ENCODE data around the gene IGSF21.
A peak's percentile ranks its signal among the peaks of the same experiment; 100 is the strongest.

IGSF21 gene

DNA sequence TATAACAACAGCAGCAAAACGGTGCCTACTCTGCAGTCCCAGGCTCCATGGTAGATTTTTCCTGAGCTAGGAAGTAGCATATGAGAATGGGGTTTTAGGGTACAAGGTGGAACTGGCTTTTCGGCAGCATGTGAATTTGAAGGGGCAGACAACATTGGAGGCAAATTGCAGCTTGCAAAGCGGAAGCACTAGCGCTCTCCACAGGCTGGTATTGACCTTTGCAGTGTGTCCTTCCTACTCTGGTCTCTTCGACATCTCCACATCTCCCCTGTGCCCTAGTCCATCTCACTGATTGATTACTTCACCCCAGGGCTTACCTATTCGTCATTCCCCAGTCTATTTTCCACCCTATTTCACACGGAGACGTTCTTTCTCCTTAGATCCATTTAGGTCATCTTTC lies 13.0 kb downstream of the IGSF21 start:
- DNase-seq: no peak

DNA sequence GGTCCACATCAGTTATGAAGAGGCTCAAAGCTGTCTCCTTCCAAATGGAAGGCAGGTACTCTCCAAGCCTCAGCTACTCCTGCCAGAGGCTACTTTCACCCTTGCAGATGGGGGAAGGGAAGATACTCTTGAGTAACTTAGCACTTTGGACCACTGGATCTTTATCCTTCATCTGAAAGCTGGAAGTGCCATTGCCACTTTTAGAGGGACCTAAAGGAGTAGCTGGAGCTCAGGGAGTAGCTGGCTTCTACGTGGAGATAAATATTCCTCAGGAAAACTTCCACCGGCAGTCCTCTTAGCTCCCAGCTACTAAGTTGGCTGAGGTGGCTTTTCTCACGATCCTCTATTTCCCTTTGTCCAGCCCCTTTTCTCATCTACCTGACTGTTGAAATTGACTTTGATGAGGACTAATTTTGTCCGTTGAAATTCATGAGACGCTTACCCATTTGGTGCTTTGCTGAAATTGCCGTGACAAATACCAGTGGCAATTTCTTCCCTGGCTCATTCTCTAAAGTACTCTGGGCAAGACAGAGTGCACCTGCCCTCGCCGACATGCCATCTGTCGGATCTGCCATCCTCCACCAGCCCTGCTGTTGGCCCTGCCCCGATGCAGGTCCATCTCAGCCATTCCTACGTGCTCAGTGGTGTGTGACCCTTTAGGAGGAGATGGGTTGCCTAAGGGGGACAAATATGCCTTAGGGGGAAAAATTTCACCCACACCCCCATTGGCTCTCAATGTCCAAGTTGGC lies 13.6 kb downstream of the IGSF21 start:
- no peak for DNase-seq

DNA sequence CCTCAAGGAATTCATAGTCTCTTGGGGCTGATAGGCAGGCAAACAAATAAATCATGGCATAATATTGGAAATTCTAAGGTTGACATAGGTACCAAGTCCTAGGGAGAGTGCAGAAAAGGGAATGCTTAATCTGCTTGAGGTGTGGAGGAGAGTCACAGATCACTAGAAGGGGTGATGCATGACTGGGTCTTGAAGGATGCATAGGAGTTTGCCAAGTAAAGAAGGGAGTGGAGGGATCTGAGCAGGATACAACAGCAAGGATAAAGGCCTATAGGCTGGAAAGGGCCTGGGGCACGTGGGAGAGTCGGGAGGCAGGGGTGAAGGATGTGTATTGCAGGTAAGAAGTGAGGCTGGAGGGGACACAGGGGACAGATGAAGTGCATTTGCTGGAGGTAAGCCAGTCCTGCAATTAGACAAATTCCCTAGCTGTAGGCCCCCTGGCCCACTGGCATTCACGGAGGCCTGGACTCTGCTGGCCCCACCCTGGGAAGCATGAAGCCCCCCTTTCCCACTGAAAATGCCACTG lies 15.9 kb downstream of the IGSF21 start:
- no peak for DNase-seq

DNA sequence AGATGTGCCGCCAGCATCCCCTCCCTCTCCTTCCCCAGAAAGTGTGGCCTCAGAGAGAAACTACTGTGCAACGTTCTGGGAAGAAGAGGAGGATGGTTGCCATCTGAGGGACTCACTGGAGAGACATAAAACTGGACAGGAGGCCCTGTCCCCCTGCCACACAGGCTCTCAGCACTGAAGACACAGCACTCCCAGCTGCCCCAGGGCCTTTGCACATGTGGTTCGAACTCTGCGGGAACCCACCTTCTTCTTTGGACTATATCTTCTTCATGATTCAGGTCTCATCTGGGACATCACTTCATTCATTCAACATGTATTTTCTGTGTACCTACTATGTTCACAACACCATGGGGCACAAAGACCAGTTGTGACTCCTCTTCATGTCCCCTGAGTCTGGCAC lies 17.4 kb downstream of the IGSF21 start:
- DNase-seq: no peak

DNA sequence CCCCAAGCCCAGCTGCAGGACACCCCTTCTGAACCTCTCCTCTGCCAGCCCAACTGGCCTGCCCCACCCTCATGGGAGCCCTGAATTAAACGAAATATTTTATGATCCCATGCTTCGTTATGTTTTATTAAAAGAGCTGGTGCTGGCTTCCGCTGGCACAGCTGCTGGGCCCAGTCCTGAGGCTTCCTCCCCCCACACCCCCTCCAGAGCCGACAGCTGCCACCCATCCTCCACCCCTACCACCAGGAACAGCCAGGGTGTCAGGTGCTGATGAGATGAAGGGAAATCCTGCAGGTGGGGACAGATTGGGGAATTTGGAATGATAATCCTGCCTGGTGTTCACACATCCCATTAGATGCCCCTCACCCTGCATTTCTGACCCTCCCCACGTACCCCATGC lies 19.0 kb downstream of the IGSF21 start:
- peak; percentile 26 for DNase-seq

DNA sequence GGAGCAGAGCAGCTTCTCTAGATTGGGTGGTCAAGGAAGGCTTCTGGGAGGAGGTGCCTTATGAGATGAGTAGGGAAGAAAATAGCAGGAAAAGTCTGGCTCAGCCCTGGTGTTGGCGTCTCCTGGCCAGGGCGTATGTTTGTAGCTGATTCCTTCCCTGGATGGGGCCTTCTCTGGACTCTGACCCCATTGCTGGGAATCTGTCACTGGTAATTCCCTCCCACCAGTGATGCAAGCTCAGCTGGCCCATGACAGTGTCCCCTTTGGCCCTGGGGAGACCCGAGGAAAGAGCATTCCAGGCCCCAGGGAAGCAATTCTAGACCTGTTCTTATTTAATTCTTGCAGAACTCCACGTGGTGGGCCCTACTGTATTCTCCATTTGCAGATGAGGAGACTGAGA lies 20.7 kb downstream of the IGSF21 start:
- no peak for DNase-seq

DNA sequence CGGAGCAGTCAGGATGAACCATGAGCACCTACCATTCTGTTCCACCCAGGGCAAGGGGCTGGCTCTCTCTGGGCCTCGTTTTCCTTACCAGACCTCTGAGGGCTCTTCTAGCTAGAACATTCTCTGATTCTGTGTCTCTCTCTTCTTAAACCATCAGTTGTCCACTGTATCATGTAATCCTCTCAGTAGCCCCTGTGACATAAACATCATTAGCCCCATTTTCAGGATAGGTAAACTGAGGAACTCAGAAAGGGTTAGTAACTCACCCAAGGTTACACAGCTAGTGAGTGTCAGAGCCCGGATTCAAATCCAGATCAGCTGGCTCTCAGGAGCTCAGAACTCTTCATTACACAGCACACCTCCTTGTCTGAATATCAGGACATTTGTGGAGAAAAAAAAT lies 22.8 kb downstream of the IGSF21 start:
- DNase-seq: no peak

DNA sequence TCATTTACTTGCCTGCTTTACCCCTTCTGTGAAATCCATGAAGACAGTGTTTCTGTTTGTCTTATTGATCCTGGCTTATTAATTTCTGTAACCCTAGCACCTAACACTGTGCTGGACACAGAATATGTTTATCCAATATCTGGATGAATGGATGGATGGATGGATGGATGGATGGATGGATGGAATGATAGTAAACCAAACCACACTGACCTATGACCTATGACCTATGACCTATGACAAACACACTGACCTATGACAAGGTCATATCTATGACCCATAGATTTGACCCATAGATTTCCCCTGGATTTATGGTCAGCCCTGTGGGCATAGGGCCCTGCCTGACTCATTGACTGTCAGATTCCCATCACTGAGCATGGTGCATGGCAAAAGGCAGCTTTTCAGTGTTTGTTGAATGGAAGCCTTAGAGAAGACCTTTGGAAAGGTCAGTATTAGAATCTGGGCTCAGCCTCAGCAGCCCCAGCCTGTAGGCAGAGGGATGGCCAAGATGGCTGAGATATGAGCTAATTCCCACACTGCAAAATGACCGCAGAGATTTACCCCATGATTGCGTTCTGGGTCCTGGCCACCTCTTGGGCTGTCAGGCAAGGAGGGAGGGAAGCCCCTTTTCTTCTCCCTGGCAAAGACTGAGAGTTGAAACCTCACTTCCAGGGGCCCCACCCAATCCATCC lies 24.6 kb downstream of the IGSF21 start:
- no peak for DNase-seq

DNA sequence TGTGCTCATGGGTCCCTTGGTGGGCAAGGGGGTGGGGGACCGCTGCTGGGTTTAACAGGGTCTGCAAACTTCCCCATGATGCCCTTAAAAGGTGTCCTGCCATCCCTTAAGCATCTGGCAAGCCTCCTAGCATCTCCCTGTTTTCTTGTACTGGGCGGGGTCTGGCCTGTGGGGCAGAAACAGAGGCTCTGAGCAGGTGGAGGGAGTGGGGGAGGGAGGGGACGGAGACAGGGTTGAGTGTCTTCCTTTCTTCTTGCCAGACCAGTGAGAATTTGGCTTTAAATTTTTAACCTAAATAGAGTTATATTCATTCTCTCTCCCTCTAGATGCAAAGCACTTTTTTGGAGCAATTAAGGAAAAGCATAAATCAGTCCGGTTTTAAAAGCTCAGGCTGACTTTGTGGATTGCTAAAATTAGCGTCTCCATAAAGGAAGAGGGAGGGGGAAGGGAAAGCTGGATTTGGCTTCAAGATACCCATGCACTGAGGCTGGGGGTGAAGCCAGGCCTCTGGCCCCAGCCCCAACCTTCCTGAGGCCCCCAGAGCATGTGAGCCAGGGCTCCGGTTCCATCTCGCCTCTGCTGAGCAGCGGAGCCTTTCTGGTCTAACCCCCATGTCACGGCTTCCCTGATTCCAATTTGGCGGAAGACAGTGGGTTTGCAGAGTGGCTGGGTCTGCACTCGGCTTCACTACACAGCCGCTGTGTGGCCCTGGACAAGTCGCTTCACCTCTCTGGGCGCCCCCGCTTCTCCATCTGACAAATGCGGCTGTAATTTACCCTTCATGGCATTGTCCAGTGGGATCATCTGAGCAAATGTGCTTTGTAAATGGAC lies 25.3 kb downstream of the IGSF21 start:
- no peak for DNase-seq

DNA sequence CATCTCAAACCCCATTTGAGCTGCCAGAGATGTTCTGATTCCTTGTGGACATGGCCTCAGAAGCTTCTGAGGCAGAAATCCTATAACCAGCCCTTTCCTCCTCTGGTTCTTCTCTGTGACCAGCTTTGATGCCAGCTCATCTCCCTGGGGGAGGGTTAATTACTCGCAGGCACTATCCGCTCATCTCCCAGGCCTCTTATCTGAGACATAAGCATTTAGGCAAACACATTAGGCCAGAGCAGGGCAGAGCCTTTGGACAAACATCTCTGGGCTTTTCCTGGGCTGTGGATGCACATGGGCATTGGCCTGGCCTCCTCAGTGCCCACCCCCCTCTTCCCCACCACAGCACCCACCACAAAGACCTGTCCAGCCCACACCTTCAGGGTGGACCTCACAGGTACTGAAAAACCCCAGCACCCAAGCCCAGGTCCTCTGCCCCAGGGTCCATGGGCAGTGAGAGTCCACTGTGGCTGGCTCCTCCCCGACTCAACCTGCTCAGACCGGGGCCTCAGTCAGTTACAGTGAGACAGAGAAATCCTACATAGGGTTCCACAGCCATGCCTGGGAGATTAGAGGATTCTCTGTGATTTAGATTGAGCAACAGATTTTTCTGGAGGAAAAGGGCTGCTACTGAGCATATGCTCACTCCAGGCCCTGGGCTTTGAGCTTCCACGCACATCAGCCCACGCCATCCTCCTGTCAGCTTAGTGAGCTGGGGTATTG lies 26.9 kb downstream of the IGSF21 start:
- DNase-seq: no peak

DNA sequence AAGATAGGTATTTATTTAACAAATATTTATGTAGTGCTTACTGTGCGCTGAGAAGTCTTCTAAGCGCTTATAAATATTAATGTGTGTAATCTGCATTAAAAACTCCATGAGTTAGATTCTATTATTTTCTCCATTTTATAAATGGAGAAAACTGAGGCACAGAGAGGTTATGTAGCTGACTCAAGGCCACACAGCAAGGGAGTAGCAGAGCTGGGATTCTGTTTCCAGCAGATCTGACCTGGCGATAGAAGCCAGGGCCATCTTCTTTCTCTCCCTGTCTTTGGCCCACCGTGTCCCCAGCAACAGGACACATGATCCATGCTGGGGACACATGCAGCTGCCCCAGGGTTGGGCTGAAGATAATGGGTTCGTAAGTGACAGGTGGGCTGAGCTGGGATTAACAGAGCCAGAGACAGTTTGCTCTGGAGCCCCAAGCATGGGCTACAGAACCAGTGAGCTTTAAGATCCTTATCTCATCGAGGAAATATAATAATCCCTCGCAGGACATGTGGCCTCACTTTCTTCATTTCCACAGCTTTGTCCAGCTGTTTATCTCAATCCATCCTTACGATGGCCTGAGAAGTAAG lies 30.3 kb downstream of the IGSF21 start:
- DNase-seq: no peak

DNA sequence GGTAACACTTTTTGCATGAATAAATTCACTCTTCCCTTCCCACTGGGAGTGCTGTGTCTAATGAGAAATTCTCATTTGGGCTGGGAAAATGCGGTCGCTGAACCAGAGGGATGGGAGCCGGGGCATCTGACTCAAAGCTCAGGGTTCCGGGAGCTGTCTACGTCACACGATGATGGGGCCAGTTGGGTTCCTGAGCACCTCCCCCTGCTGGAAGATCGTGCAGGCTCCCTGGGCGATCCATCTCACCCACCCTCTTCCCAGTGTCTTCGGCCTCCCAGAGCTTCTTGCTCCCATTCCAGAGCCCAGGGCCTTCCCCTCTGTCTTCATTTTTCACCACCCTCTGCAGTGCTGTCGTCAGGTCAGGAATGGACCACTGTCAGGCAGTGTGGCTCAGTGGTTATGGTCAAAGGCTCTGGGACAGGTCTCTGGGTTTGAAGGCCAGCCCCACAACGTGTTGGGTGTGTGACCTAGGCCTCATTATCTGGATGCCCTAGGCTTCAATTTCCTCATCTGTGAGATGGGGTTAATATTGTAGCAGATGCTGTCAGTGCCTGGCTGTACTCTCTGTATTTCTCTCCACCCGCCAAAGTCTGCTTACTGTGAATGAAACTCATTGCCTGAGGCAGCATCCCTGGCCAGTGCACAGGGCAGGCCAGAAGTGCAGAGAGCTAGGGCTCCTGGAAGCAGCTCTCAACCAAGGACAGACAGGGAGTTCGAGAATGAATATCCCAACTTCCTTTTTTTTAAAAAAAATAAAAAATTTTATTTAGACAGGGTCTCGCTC lies 31.8 kb downstream of the IGSF21 start:
- DNase-seq: no peak

DNA sequence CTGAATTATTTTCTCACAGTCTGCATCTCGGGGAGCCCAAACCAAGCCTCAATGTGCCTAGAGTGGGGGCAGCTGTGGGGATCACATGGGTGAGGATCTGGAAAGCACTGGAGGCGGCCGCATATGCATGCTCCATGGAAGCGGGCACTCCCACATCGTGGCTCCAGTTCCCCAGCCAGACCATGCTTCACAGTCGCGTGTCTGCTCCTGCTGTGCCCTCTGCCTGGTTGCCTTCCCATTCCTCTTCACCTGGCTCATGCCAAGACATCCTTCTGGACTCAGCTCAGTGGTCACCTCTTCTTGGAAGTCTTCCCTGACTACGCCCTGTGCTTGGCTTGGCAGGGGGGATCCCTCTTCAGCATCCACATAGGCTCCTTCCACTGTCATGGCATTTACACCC lies 32.8 kb downstream of the IGSF21 start:
- no peak for DNase-seq

DNA sequence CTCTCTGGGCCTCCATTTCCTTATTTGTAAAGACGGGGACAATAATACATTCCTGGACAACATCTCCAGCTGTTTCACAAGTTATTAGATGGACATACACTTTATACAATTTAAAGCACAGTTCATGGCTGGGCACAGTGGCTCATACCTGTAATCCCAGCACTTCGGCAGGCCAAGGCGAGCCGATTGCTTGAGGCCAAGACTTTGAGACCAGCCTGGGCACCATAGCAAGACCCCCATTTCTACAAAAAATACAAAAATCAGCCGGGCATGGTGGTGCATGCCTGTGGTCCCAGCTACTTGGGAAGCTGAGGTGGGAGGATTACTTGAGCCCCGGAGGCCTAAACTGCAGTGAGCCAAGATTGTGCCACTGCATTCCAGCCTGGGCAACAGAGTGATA lies 34.1 kb downstream of the IGSF21 start:
- no peak for DNase-seq

DNA sequence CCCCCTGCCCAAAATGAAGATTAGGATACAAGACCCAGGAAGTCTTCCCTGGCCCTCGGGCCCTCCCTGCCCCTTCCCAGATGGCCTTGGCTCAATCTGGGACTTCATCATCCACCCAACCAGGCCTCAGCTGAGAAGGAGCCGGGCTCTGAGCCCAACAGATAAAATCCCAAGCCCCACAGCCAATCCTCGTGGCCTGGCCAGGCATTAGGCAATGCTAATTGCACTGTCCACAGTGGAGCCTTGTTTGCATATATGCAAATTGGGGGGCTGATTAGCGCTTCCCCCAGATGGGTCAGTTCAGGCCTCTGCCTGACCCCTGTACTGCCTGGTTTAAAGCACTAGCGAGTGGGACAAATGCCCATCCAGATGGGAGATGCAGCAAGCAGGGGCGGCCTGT lies 34.9 kb downstream of the IGSF21 start:
- no peak for DNase-seq

DNA sequence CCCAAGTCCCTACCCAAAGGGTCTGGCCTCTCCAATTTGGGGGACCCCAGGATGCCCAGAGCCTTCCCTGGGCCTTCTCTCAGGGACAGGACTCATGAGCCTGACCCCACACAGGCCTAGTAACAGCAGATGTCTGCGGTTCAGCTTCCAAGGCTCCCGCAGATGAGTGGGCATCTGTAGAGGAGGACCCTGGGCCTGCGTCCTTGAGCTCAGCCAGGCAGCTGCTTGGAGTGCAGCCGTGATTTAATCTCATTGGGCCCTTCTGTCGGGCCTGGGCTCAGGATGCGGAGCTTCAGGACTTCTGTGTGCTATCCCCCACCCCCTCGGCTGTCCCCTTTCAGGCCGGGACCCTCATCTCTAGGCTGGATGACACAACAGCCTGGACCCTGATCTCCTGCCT lies 35.4 kb downstream of the IGSF21 start:
- DNase-seq: no peak

DNA sequence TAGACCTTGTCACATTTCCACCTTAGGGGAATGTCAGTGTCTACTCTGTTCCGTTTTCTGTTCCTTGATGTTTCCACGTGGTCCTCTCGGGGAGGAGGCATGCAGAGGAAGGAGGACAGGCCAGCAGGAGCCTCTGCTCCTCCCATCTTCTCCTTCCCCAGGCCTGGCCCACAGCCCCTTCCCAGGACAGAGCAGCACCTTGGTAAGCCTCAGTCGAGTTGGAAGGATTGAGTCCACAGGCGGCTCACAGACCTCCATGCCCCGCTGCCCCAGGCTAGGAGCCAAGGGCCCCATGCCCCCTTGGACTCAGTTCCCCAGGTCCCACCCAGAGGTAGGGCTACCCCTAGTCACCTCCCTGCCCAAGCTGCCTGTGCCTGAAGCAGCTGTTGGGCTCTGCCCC lies 36.5 kb downstream of the IGSF21 start:
- DNase-seq: no peak

DNA sequence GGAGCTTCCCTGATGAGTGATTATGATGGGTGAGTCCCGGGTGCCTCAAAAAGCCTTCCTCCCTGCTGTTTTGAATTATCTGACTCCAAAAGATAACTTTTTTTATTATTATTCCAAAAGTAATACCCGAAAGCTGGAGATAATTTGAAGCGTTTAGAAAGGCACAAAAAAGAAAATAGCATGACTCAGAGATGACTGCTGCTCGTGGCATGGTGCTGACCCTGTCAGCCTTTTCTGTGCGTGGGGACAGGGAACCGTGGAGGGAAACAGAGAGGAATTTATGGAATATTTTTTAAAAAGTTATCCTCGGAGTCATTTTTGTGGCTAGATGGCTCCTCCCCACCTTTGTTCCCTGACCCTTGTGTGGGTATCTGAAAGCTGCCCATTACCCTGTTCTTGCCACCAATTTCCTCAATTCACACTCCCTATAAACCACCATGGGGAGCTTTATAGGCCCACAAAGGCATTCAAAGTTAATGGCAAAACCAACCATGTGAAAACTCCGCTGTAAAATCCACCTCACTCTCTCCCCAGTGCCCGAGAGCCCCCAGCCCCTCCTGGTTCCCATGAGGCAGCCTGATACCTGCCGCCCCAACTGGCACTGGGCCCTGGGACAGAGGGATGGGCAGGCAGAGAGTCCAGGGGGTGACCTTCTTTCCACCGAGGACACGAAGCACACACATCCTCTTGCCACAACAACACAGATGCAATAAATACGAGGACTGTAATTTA lies 37.5 kb downstream of the IGSF21 start:
- DNase-seq: no peak

DNA sequence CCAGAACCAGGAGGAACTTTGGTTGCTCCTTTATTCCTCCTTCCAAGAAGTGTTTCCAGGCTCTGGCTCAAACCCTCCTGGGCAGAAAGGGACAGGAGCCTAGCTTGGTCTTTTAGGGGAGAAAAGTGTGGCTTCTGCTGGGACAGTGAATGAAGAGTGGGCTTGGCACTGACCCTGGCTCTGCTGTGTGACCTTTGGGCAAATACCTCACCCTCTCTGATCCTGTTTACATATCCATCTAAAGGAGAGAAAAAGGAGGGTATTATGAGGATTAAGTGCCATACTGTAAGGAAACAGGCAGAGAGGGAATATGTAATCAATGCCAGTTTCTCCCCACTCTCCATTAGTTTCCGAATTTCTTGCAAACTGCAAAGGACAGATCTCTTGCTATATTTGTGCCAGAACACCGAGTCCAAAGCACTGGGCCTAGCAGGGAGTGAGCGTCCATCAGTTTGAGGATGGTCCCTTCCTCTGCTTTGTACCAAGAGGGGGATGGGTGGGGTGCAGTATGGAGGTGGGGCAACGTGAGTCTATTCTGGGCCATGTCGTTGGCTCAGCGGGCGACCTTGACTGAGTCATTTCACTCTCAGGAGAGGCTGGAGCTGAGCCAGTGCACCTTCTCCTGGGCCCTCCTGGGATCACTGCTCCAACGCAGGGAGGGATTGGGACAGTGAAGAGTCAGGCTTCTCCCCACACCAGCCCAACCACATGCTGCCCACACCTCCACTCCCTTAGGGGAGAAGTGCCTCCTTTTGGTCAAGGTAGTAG lies 38.4 kb downstream of the IGSF21 start:
- DNase-seq: no peak

DNA sequence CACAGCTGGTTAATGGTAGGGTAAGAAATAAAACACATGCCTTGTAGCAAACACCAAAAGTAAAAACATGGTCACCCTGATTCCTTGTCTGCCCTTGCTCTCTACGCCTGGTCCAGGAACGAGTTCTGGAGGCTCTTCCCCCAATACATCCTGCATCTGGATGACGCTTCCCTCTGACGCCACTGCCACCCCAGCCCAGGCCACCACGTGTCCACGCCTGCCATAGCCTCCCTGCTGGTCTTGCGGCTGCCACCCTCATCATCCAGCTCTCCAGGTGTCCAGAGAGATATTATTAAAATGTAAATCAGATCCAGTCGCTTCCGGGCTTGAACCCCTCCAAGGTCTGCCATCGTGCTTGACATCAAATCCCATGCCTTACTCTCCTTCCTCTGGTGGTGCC lies 39.3 kb downstream of the IGSF21 start:
- DNase-seq: no peak

Data from NCI-H2107 (cell line).